ENCODE data around the gene PARD3. TPM values are rescaled to one million over a fixed set of nuclear protein-coding genes. Genes with fewer than 3 reads are reported as not detected.

The PARD3 gene
- total RNA-seq, 1 donor from 2014 or later, result 64.5 TPM

DNA sequence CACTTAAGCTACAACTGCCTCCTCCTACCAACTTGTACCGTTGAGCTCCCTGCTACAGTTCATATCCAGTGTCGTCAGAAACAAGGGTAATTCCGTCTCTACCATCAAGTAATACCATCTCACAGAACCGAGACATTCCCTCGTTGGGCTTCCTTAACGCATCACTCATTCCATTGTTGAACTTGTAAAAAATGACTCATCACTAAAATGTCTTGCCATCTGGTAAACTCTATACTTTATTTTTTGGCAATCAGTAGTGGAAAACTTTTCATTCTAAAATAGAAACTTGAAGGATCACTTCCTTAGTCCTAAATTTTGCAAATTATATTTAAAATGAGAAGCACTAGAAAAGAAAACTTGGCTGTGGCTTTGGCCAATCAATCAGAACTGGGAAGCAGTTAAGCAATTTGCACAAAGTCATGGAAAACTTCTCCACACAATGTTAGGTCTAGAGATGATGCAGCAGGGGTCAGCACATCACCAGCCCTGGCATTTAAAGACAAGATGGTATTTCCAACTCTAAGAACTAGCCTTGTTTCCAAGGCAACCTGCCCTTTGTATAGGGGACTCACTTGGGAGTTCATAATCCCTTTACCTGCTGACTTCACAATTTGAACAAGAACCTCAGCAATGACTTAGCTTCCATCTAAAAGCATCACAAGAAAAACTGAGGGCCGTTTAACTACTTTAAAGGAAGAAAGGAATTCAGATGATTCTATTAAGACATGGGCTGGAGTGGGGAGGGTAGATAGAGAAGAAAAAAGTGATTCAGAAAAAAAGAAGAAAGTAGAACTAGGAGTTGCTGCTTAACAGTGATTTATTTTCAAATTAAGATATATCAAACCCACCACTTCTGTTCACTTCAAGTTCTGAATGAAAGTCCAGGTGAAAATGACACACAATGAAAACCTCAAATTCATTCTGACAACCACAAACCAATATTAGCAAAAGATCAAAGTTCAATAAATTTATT lies 288.1 kb downstream of the PARD3 start:
- ATAC-seq, result peak; percentile 70

DNA sequence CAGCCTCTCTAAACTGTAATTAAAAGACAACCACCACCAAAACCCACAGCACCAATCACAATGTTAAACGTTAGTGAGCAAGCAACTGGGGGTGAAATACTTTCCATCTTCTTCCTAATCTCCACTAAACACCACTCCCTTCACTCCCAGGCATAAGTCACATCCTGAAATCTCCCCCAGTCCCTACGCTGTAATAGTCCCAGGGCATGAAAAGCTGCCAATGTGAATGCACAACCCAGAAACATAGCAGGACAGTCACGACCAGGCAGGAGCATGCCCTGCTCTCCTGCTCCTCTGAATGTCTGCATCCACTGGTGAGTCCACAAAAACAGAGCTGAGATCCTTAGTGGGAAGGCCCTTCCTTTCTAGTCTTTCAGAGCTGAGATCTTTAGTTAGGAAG lies 288.9 kb downstream of the PARD3 start:
- ATAC-seq, result no peak

DNA sequence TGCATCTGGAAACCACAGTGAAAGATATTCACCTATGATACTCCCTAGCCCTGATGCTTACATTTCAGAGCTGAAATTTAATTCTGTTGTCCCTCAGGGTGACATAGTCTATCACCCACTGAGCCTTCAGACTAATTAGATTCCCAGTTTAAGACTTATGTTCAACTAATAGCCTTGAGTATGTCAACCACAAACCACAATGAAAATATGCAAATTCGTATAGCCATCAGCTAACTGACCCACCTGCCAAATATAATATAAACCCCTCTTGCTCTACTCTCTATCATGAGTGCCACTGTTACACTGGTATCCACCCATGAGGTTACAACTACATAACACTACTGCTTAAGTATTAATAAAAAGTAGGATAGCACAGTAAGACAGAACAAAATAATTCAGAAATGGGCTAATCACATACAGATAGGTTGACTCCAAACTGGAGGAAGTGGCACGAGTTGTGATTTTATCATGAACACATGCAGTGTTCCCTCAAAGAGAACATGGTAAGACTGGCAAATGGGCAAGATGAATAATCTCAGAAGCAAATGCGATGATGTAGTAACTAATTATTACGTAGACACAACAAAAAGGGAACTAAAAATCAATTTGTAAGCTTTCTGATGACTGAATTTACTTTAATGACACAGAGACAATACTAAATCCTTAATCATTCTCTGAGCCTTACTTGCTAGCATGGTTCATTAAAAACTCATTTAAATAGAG lies 290.6 kb downstream of the PARD3 start:
- no peak for ATAC-seq

DNA sequence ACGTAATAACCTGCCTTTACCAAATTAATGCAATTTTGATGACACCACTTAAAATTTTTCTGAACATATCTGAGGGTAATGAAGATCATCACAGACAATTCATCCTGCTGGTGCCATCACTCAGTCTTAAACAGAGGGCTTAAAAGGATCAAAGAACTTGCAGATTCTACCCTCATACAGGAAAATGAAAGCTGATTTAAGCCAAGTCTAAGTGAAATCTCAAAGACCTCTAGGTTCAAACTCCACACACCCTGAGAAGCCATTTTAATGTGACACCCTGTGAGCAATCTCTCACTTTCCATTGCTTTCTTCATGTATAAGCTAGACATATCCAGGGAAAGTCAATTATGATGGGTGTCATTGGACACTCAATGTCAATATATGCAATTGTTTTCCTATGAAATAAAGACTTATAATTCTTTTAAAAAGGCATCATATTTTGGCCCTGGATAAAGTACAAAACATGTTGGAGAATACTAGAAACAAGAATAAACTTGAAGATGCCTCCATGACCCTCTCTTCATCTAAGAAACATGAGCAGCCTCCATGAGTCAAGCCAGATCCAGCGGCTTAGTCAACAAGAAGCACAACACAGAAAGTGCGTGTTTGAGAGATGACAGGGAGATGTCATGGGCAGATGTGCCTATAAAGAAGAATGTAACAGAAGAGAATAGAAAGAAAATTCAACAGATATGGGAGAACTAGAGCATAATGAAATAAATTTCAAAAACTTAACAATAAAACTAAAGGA lies 291.9 kb downstream of the PARD3 start:
- ATAC-seq, result no peak

DNA sequence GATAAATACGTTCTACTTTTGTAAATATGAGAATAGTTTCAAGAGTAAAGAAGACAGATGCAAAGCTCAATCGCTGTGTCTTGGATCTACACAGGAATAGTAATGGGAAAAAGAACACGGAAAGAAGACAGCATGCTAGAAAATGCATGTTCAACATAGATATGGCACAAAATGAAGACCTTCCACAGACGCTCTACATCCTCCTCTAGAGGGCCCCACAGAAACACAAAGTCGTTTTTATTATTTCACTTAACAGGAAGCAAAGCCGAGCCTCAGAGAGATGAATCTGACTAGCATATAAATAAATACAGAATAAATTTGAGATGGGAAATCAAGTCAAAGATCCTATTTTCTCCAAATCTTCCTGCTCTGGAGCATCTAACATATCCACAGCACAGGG lies 292.6 kb downstream of the PARD3 start:
- ATAC-seq, result no peak

DNA sequence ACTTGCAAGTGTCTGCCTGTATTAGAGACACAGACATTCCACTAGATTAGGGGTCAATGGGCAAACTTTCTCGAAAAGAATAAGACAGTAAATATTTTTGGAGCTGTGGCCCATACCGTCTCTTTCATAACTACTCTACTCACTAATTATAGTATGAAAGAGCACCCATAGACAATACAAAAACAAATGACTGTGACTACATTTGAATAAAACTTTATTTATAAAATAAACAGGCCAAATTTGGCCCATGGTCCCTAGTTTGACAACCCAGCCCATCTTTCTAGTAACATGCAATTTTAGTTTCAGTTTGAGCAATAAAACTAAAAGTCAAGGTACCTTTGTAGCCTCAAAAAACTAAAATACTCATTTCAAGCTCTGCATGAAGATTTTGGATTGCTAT lies 294.6 kb downstream of the PARD3 start:
- peak; percentile 9 for ATAC-seq

DNA sequence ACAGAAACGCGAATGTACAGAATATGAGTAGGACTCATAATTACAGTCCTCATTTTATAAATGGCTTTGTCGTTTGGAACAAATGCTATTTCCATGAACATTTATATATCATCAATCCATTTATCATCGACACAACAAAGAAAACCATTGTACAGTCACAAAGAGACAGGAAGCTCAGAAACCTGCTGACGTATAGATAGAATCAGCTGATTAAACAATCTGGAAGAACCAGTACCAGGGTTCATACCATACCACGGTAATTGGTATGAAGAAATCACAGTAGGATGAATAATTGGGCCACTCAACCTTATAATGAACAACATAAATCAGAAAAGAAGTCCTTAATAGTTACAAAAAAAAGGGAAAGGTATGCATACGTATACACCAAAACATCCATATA lies 295.0 kb downstream of the PARD3 start:
- peak; percentile 98 for ATAC-seq

DNA sequence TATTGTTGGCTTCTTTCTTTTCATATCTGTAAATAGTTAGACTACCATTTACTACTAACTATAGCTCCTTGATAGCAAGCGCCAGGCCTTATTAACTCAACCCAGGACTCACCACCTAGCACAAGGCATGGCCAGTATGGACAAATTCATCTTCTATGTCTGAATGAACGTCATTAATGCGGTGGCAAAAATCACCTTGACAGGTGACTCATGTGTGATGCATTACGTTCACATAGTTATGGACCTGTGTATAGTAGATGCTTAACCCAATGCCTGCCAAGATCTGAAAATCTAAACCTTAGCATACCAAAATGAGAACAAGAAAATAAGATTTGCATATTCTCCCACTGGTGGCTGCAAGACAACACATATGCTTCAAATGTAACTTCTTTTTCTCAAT lies 300.8 kb downstream of the PARD3 start:
- peak; percentile 63 for ATAC-seq

DNA sequence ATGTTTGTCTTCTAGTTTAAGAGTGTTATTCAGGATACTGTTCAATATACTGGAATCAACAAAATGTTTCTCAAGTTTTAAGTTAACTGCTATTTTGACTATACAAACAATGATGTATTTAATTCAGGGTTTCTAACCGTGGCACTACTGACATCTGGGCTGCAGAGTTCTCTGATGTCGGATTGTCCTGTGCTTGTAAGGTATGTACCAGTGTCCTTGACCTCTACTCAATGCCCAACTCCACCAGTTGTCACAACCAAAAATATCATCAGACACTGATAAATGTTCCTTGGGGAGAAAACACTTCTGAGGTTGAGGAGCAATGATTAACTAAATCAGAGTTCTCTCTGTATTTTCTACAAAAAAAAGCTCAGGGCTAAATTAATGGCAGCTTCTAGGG lies 301.5 kb downstream of the PARD3 start:
- ATAC-seq, result no peak

DNA sequence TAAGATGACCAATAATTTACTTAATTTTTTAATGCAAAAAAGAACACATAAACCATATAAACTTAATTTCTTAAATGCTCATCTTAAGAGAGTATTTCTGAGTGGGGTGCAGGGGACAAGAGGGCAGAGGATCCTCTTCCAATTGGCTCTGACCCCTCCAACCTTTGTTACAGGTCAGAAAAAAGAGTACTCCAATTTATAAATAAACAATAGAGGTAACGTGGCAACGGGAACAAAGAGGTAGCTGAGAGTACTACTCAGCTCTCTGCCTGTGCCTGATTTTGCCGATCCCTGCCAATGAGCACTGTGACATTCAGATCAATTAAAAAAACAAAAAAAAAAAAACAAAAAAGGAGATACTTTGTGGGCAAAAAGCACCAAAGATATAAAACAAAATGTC lies 307.9 kb downstream of the PARD3 start:
- no peak for ATAC-seq

DNA sequence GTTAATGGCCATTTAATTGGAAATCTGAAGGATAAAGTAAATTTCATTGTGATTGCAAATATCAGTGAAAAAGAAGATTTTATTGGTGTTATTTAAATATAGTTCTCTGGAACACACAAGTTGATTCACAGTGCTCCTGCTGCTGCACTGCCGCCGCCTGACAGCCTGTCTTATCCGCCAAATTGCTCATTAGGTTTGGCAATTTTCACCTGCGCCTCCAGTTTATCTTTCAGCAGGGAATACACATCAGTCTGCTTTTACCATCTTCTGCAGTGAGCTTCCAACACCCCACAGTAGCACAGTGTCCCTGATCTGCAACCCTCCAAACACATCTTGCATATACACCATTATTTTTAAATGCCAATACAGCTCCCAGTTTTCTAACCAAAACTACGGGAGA lies 308.3 kb downstream of the PARD3 start:
- ATAC-seq, result no peak

DNA sequence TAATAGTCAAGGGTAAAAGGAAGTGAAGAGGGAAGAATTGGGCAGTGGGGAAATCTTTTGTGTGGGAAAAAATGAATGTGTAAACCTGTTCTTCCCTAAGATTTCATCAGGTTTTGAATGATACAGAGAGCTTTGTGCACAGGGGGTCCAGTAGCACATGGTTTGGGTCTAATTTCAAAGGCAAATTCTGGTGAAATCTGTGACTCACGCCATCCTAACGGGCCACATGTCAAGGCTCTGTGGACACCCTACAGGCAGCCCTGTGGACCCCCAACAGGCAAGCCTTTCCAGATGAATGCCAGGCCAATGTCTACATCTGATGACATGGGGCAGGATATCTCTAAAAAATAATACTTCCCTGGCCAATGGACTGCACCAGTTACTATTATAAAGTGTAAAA lies 309.8 kb downstream of the PARD3 start:
- ATAC-seq, result no peak

DNA sequence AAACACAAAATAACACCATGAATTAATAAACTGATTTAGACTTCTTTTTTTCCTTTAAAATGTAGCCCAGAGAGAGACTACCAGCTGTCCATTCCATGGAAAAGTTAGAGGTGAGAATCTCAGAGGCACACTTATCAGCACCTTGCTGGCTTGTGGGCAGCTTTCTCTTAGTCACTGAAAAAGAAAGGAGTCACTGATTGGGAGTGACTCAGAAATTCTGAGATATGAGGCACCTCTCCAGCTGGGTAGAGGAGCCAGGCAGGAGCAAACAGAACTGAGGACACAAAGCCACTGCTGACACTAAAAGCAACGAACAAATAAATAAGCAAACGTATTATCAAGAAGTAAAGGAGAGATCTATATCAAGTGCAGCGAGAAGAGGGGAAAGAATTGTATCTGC lies 310.6 kb downstream of the PARD3 start:
- peak; percentile 74 for ATAC-seq

DNA sequence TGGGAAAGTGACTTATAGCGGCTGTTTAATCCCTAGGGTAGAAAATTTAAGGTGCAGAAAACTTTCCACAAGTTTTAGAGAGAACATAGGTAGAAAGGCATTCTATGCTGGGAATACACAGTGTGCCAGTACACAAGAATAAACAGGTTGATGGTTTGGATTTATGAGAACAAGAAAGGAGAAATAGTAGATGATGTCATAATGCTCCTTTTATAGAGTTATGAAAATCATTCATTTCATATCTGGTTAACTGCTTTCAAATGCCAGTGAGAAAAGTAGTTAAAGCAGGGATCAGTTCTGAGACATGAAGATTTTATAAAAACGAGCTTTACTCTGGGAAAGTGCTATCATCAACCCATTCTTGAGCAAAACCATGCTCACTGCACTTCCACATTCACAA lies 311.4 kb downstream of the PARD3 start:
- no peak for ATAC-seq

DNA sequence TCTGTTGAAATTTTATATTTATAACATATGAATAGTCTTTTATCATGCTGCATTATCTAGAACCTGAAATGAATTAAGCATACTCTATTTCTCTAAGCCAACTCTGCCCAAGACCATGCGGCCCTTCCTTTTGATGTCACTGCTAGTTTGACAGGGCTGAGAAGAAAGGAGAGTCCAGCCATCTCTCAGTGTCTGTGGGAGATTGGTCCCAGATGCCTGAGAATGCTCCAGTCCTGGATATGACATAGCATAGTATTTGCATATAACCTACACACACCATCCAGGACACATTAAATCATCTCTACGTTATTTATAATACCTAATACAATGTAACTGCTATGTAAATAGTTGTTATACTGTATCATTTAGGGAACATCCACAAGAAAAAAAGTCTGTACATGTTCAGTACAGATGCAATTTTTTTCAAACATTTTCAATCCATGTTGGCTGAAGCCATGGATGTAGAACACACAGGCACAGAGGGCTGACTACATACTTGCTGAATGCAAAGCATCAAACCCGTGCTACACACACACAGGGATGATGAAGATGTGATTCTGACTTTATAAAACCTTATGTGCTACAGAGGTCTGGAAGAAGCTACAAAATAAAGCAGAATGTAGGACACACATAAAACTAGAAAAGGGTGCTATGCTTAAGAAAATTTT lies 315.4 kb downstream of the PARD3 start:
- no peak for ATAC-seq

DNA sequence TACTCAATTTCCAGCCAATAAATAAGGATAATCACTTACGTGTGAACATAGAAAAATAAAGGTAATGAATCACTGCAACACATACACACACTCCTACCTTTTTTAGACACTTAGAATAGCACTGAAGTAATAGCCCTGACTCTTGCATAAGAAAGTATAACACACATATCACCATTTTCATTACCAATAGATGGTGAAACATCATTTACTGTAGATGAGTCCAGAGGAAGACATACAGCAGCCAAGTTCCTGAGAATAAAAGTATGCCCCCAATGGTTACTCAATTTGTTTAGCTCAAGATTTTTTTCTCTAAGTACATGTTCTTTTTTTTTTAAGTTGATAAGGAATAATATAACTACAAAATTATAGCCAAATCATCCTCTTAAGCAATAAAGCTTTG lies 316.3 kb downstream of the PARD3 start:
- ATAC-seq, result no peak

DNA sequence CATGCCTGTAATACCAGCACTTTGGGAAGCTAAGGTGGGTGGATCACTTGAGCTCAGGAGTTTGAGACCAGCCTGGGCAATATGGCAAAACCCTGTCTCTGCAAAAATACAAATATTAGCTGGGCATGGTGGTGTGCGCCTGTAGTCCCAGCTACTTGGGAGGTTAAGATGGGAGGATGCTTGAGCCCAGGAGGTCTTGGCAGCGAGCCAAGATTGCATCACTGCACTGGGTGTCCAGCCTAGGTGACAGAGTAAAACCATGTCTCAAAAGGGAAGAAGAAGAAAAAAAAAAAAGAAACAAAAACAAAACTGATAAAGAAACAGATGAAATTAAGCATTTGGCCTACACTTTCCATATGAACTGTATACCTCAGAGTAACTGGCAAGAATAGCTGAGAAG lies 319.2 kb downstream of the PARD3 start:
- ATAC-seq, result no peak

DNA sequence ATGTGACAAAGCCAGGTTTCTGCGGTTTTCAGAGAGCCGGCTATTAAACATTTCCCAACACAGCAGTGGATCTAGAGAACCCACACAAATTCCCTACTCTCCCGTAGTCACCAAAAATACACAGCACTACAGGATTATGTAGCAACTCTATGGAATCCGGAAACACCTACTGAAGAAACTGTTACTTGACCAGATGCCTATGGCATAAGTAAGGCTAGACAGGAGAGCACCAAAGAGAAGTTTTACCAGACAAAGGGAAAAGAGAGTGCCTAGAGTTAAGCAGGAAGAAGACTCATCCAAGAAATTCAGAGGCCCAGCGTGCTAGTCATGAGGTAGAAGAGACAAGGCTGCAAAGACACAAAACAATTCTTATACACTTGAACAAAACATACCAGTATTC lies 321.1 kb downstream of the PARD3 start:
- no peak for ATAC-seq

DNA sequence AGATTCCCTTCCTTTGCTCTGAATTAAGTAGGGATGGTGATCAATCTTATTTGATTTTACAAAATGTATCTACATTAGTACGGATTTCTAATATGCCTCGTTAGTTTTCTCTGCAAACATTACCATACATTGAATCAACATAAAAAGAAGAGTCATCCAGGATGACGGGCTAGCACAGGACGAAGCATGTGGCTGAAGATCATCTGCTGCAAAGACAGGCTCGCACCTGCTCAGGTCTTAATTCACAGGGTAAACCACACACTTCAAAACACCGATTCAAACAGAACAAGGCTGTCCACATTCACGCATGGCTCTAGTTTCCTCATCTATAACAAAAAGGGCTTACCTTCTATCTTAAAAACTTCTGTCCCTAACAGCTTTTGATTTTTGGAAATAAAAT lies 323.0 kb downstream of the PARD3 start:
- ATAC-seq, result peak; percentile 90

DNA sequence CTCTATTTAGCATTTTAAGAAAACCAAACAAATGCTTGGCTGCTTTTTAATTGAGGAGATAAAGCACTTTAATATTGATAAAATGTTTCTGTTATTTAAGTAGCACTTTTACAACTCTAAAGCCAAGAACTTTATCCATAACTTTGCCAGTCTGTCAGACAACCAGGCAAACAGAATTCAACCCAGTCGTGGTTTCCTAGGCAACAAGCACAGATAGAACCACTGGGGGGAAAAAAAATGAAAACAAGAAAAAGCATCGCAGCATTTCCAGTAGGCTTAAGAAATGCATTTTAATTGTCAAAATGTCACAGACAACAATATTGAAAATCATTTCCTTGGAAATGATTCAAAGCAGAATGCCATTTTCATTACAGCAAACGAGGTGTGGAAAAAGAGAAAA lies 323.4 kb downstream of the PARD3 start:
- ATAC-seq, result no peak

DNA sequence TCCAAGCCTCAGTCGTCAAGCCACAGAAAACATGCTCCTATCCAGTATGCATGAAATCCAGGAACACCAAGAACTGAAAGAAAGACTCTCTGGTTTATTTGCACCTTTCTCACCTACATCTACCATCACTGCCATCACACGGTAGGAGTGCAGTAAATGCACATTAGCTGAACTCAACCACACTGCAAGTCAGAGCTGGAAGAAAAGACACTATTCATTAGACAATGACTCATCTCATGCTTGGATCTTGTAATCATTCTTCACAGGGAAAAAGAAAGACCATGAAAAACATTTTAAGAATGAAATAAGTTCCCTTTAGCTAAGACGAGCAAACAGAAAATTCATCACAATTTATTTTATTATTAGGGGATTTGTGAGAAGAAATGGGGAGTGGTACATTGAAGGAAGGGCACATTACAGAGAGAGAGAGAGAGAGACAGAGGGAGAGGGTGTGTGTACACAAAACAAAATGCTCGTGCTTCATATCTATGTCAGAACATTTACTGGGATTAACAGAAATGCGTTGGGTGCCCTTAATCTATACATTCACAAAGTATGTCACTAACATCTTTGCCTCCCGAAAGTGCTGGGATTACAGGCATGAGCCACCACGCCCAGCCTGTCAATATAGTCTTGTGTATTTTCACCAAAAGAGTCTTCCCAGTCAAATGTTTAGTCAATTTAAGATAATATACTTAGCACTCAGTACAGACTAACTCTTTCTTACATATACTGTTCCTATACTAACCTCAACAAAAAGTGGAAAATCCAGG lies 324.9 kb downstream of the PARD3 start:
- ATAC-seq, result peak; percentile 87

DNA sequence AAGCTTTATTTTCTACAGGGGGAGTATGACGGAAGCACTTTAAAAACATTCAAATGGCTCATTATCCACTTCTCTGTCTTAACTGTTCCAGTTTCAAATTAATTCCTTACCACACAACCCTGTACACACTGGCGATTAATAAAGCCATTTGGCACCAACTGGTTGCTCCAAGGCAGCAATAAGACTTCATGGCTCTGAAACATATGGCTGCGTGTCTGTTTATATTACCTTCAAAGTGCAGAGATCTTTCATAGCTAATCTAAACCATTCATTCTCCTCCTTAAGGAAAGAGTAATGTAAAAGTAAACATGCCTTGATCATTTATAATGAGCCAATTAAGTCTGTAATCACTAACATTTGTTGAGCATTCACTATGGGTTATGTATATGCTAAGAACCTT lies 325.7 kb downstream of the PARD3 start:
- no peak for ATAC-seq
